ENCODE results near the gene TEDC2. TPM values are rescaled to one million over a fixed set of nuclear protein-coding genes. Genes with fewer than 3 reads are reported as not detected.

The TEDC2 gene
- total RNA-seq, 1 donor from 2014 or later, result 2.5 TPM

GRCh38 chr16:2464333-2464732 is 4.4 kb downstream of the TEDC2 start:
- Histone ChIP-seq H3K36me3 (no peaks in the 10 kb centered on the region), H3K4me1 (peaks cover 30% of the 10 kb centered on the region), H3K4me3 (no peak overlapping the region), H3K27ac (no peak overlapping the region), H3K27me3 (no peaks in the 10 kb centered on the region), H3K9me3 (no peaks in the 10 kb centered on the region)
- intact Hi-C loops (cut with DNase I), result no loop called here
- TF ChIP-seq POLR2A (IDR thresholded peaks at IDR 0.05) (no peak), POLR2AphosphoS5 (IDR thresholded peaks at IDR 0.05; ENCODE audit: insufficient read depth in 1 of 2, low read depth in 1 of 2) (no peak), CTCF (IDR thresholded peaks at IDR 0.05) (no peak)
- DNase-seq (ENCODE audit: extremely low spot score in 2 of 2), result no peak

GRCh38 chr16:2465653-2466415 is 5.9 kb downstream of the TEDC2 start:
- Histone ChIP-seq H3K4me3 (no peak overlapping the region), H3K27ac (no peak overlapping the region), H3K27me3 (no peaks in the 10 kb centered on the region), H3K9me3 (no peaks in the 10 kb centered on the region), H3K4me1 (peaks cover 33% of the 10 kb centered on the region), H3K36me3 (no peaks in the 10 kb centered on the region)
- TF ChIP-seq CTCF (IDR thresholded peaks at IDR 0.05) (no peak), POLR2A (IDR thresholded peaks at IDR 0.05) (no peak), POLR2AphosphoS5 (IDR thresholded peaks at IDR 0.05; ENCODE audit: insufficient read depth in 1 of 2, low read depth in 1 of 2) (no peak)
- intact Hi-C loops (cut with DNase I), result no loop called here
- DNase-seq (ENCODE audit: extremely low spot score in 2 of 2), result no peak

GRCh38 chr16:2466667-2467527 is 7.0 kb downstream of the TEDC2 start:
- no peaks in the 10 kb centered on the region for H3K27me3 ChIP-seq
- H3K4me1 ChIP-seq, result peaks cover 42% of the 10 kb centered on the region
- H3K36me3 ChIP-seq, result no peaks in the 10 kb centered on the region
- intact Hi-C loops (cut with DNase I), result no loop called here
- peak overlapping the region; percentile 80 for H3K27ac ChIP-seq
- no peak for DNase-seq (ENCODE audit: extremely low spot score in 2 of 2)
- no peak for TF ChIP-seq POLR2AphosphoS5 (IDR thresholded peaks at IDR 0.05; ENCODE audit: insufficient read depth in 1 of 2, low read depth in 1 of 2)
- peak overlapping the region; percentile 47 to 57 for H3K4me3 ChIP-seq
- no peaks in the 10 kb centered on the region for H3K9me3 ChIP-seq

- DNase-seq (ENCODE audit: extremely low spot score in 2 of 2), result no peak
- intact Hi-C loops (cut with DNase I), result no loop called here
- Histone ChIP-seq H3K36me3 (no peaks in the 10 kb centered on the region), H3K27ac (peak overlapping the region; percentile 80), H3K4me1 (peaks cover 45% of the 10 kb centered on the region), H3K4me3 (peak overlapping the region; percentile 47 to 57), H3K9me3 (no peaks in the 10 kb centered on the region), H3K27me3 (no peaks in the 10 kb centered on the region)
- peak in 1 of 2 donors; percentile 28 for TF ChIP-seq POLR2A (IDR thresholded peaks at IDR 0.05)
- TF ChIP-seq POLR2AphosphoS5 (IDR thresholded peaks at IDR 0.05; ENCODE audit: insufficient read depth in 1 of 2, low read depth in 1 of 2), result peak in 1 of 2 donors; percentile 43
- TF ChIP-seq CTCF (IDR thresholded peaks at IDR 0.05), result no peak
Observed at GRCh38 chr16:2467528-2468232, 7.8 kb downstream of the TEDC2 start.

GRCh38 chr16:2468233-2468724 is 8.4 kb downstream of the TEDC2 start:
- Histone ChIP-seq H3K27ac (peak overlapping the region; percentile 80), H3K36me3 (no peaks in the 10 kb centered on the region), H3K27me3 (peaks cover 4% of the 10 kb centered on the region), H3K9me3 (no peaks in the 10 kb centered on the region), H3K4me3 (peak overlapping the region; percentile 47 to 57), H3K4me1 (peaks cover 50% of the 10 kb centered on the region)
- TF ChIP-seq CTCF (IDR thresholded peaks at IDR 0.05) (no peak), POLR2AphosphoS5 (IDR thresholded peaks at IDR 0.05; ENCODE audit: insufficient read depth in 1 of 2, low read depth in 1 of 2) (no peak), POLR2A (IDR thresholded peaks at IDR 0.05) (no peak)
- intact Hi-C loops (cut with DNase I), result no loop called here
- DNase-seq (ENCODE audit: extremely low spot score in 2 of 2), result no peak

Measured in vagina (tissue), 2 donors.